ENCODE data around the gene CNTFR.
"Not testable (repeated sequence)": the region's sequence is repeated elsewhere in the genome, so short reads cannot be mapped to it uniquely, and the experiment has no call there.

The CNTFR gene
- total RNA-seq = 0 reads per million in 2 donors

GRCh38 chr9:34589636-34590380 lies at the start of gene CNTFR:
CNTFR (minus strand) TSS chr9:34589724; CDS start chr9:34568981, 20,743 bp downstream.
- DNase-seq = peak in 1 of 5 experiments; percentile 50

- not testable (repeated sequence) for DNase-seq
These were observed 49.8 kb upstream of the CNTFR start for GRCh38 chr9:34639322-34639721.

- no peak for DNase-seq
These were observed 48.6 kb upstream of the CNTFR start for GRCh38 chr9:34638138-34638445.

- peak; percentile 84 to 96 (median 90) for DNase-seq
These were observed 48.0 kb upstream of the CNTFR start, which contains the start of gene SIGMAR1 for GRCh38 chr9:34637356-34638137. SIGMAR1 (minus strand) TSS chr9:34637787; CDS start chr9:34637697, 90 bp downstream.

- DNase-seq = peak in 2 of 5 experiments; percentile 13 to 27
These were observed 47.3 kb upstream of the CNTFR start for GRCh38 chr9:34636791-34637355.

GRCh38 chr9:34635556-34635955 lies 46.0 kb upstream of the CNTFR start:
- no peak for DNase-seq

- DNase-seq = no peak
These were observed 45.2 kb upstream of the CNTFR start for GRCh38 chr9:34634551-34635248.

GRCh38 chr9:34633851-34634550 lies 44.5 kb upstream of the CNTFR start:
- DNase-seq = peak; percentile 43 to 73 (median 63)

- DNase-seq = no peak
These were observed 43.6 kb upstream of the CNTFR start for GRCh38 chr9:34633166-34633565.

- no peak for DNase-seq
These were observed 41.1 kb upstream of the CNTFR start for GRCh38 chr9:34630402-34631154.

GRCh38 chr9:34629491-34629808 lies 39.9 kb upstream of the CNTFR start:
- no peak for DNase-seq

GRCh38 chr9:34628656-34629490 lies 39.3 kb upstream of the CNTFR start, which contains the start of gene ARID3C:
ARID3C (minus strand) TSS chr9:34629066; CDS start chr9:34628014, 1,052 bp downstream.
- peak in 4 of 5 experiments; percentile 30 to 50 (median 32) for DNase-seq

- no peak for DNase-seq
These were observed 38.5 kb upstream of the CNTFR start for GRCh38 chr9:34627716-34628655.

- DNase-seq = no peak
These were observed 35.6 kb upstream of the CNTFR start for GRCh38 chr9:34625186-34625486.

GRCh38 chr9:34624475-34625185 lies 35.1 kb upstream of the CNTFR start:
- no peak for DNase-seq

GRCh38 chr9:34623374-34624235 lies 34.1 kb upstream of the CNTFR start:
- DNase-seq = no peak

GRCh38 chr9:34620061-34620994 lies 30.8 kb upstream of the CNTFR start, which contains the start of gene DCTN3:
DCTN3 (minus strand) TSS chr9:34620495; CDS start chr9:34620464, 31 bp downstream.
- peak; percentile 67 to 97 (median 87) for DNase-seq

Data from T-helper 2 cell (primary cell).